Epithelial cell of proximal tubule (primary cell): ENCODE results near the gene ALDH18A1. TPM values are rescaled to one million over a fixed set of nuclear protein-coding genes. Genes with fewer than 3 reads are reported as not detected.

Experiments used
- DNase-seq: peaks from one replicate; pipeline ENCODE4 v3.0.0-alpha.2; 2011; ENCODE audit warnings: low read depth
- H3K4me3 ChIP-seq: 2 replicates; pipeline ENCODE4 v1.5.1; 2011; ENCODE audit warnings: low read depth, mild to moderate bottlenecking, low read length
- total RNA-seq: library from RNA; depleted of rRNA; stranded (reverse); fragments of >200 nt; gene quantifications from 2 replicates; pipeline ENCODE4 v1.2.3, GENCODE V29; 2015
- TF ChIP-seq, protein P1 (sequence below): conservative IDR thresholded peaks from 2 replicates; pipeline ENCODE4 v1.5.1; 2012; ENCODE audit warnings: low read depth, mild to moderate bottlenecking, low read length

ALDH18A1 gene
- total RNA-seq, 1 donor from 2014 or later = 91.8 TPM

GRCh38 chr10:95566136-95566535 is 90.4 kb downstream of the ALDH18A1 start:
- TF ChIP-seq, protein P1, sequence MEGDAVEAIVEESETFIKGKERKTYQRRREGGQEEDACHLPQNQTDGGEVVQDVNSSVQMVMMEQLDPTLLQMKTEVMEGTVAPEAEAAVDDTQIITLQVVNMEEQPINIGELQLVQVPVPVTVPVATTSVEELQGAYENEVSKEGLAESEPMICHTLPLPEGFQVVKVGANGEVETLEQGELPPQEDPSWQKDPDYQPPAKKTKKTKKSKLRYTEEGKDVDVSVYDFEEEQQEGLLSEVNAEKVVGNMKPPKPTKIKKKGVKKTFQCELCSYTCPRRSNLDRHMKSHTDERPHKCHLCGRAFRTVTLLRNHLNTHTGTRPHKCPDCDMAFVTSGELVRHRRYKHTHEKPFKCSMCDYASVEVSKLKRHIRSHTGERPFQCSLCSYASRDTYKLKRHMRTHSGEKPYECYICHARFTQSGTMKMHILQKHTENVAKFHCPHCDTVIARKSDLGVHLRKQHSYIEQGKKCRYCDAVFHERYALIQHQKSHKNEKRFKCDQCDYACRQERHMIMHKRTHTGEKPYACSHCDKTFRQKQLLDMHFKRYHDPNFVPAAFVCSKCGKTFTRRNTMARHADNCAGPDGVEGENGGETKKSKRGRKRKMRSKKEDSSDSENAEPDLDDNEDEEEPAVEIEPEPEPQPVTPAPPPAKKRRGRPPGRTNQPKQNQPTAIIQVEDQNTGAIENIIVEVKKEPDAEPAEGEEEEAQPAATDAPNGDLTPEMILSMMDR = no peak
- no peak for DNase-seq
- H3K4me3 ChIP-seq = no peak overlapping the region

DNA sequence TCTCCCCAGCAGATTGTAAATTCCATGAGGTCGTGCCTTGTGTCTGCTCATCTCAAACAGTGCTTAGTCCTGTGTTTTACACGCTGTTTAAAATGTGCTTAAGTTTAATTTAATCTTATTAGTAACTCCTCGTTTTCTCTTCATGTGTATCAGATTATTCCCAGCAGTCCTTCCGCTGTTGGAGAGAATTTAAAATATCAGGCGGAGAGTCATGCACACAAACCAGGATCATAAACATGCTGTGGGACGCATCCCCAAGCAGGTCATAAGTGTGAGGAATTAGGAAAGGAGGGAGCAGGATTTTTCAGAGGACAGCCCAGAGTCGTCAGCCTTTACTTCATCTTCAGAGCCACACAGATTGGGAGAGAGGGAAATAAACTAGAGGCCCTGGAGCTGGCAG is 91.2 kb downstream of the ALDH18A1 start:
- H3K4me3 ChIP-seq = no peak overlapping the region
- no peak for DNase-seq
- TF ChIP-seq, protein P1 = no peak

- H3K4me3 ChIP-seq = no peak overlapping the region
- no peak for DNase-seq
- TF ChIP-seq, protein P1 = no peak
Observed at GRCh38 chr10:95564291-95564690, 92.2 kb downstream of the ALDH18A1 start.

DNA sequence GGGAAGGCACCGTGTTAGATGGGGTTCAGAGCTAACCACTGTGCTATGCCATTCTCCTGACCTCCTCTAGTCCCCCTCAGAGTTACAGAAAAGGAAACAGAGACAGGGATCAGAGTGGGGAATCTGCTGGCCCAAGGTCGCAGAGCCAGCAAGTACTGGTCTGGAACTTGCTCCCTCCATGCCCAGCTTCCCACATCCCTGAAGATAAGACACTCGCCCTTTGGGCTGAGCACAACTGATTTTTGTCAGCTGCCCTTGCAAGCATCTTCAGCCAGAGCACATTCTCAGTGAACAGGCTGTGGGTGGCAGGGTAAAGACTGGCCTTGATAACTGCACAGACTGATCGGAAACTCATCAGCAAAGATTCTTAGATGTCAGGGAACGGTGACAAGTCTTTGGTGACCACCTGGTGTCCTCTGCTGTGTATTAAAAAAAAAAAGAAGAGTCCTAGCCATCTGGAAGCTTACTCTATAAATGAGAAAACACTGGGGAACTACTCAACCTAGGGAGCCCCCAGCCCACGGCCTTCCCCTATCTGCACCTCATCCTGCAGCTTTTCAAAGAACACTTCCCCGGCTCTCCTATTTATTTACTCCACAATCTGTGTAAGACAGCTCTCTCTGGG is 94.1 kb downstream of the ALDH18A1 start:
- TF ChIP-seq, protein P1 = no peak
- H3K4me3 ChIP-seq = no peak overlapping the region
- no peak for DNase-seq

DNA sequence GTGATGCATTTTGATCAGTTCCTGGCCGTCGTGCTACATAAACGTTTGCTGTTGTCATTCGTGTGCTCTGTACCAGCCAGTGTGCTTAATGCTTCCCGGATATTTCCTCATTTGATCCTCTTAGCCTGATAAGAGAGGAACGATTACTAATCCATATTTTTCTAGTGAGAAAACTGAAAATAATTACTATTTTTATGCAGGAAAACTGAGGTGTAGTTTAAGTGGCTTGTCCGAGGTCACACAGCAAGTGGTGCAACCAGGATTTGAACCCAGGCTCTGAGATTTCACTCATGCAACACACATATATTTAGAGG is 94.7 kb downstream of the ALDH18A1 start:
- peak overlapping the region; percentile 96 for H3K4me3 ChIP-seq
- TF ChIP-seq, protein P1 = no peak
- DNase-seq = no peak

GRCh38 chr10:95561177-95561863 is 95.2 kb downstream of the ALDH18A1 start, which contains the start of gene SORBS1:
SORBS1 (minus strand) TSS chr10:95561371; CDS start chr10:95441135, 120,236 bp downstream.
- TF ChIP-seq, protein P1 = no peak

More at GRCh38 chr10:95561177-95561863, 95.2 kb downstream of the ALDH18A1 start, which contains the start of gene SORBS1:
- H3K4me3 ChIP-seq = peak within 1 kb of the TSS; percentile 96
- DNase-seq = no peak
